GM18499 (cell line): Measurements from ENCODE around the gene RRAGC.

Source experiments
- ATAC-seq: cut with Tn5 transposase; IDR thresholded peaks from one replicate; pipeline ENCODE4 v1.9.1; 2021; ENCODE audit warnings: moderate number of reproducible peaks; ENCODE audit not compliant: insufficient read depth, unreplicated experiment

The RRAGC gene

GRCh38 chr1:38788341-38789336 lies 70.9 kb downstream of the RRAGC start:
- ATAC-seq: no peak
